ENCODE measurements around the gene FAM110A. TPM values are rescaled to one million over a fixed set of nuclear protein-coding genes. Genes with fewer than 3 reads are reported as not detected.
"Not testable (repeated sequence)": the region's sequence is repeated elsewhere in the genome, so short reads cannot be mapped to it uniquely, and the experiment has no call there.

FAM110A gene
- total RNA-seq = 10 to 100 TPM; 19.8 to 21.7 TPM
- 10 to 100 TPM in 1 of 2 donors, 1 to 10 TPM in 1; 8.1 to 15.4 TPM for polyA plus RNA-seq

DNA sequence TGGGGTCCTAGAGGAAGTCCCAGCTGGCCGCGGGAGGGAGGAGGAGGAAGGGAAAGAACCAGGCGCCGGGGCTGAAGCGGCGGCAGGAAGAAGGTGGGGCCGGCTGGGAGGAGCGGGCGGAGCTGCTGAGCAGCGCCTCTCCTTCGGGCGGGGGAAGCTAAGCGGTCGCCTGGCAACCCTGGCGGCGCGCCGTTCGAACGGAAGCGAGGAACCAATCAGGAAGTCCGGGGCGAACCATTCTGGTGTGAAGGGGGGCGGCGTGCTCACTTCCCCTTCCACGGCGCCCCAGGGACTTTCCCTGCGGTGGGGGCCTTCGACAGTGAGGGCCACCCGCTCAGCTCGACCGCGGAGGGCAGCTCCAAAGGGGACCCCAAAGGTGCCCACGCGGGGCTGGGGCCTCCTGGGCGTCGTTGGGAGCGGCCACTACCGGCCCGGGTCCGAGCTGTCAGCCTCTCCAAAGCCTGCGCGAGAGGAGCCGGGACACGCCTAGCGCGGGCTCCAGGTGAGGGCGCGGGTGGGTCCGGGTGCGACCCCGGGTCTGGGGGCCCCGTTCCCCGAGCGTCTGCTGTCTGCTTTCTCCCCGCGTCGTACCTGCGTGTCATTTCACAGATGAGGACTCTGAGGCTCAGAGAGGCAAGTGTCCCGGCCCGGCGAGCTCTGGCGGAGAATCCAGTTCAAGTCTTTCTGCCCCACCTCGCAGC is at the start of gene FAM110A:
Gene FAM110A (plus strand): TSS at position 266 of the 701 bp plus-strand sequence. CDS start 11,090 bp downstream, outside the sequence.
- peak; percentile 95 to 97 (median 95) for DNase-seq
- CTCF ChIA-PET (ENCODE audit: partially characterized antibody) = interaction anchor here (0.6 to 2.9 kb wide), 13 partner anchors 8 to 1269 kb away, joined by 3 to 20 read pairs (median 7); partner anchors contain the start of gene NSFL1C
- H3K4me3 ChIP-seq (ENCODE audit: low read length in 2 of 2) = peak within 1 kb of the TSS; percentile 81 to 83
- intact Hi-C loops (cut with micrococcal nuclease) = loop anchor here (1.0 to 5.0 kb wide), 3 partner anchors 11 to 291 kb away; partner anchors contain the start of genes CSNK2A1 and PSMF1
- no peaks in the 10 kb centered on the region for H3K27me3 Mint-ChIP-seq
- H3K9me3 Mint-ChIP-seq = no peaks in the 10 kb centered on the region
- peaks cover 39% of the 10 kb centered on the region for H3K4me1 ChIP-seq (ENCODE audit: insufficient read depth, low read length)
- no peaks in the 10 kb centered on the region for H3K9me3 ChIP-seq (ENCODE audit: control insufficient read depth in 1 of 2, low read length in 2 of 2)
- peak within 1 kb of the TSS; percentile 96 for H3K27ac ChIP-seq (ENCODE audit: low read depth, low read length)
- H3K4me1 Mint-ChIP-seq = peaks cover 31 to 53% (median 38%) of the 10 kb centered on the region in 4 donors
- peak within 1 kb of the TSS; percentile 85 to 96 (median 91) for H3K4me3 Mint-ChIP-seq
- H3K27me3 ChIP-seq (ENCODE audit: insufficient read depth, low read length) = no peaks in the 10 kb centered on the region
- POLR2A ChIA-PET (ENCODE audit: partially characterized antibody) = interaction anchor here (0.9 to 4.9 kb wide), 5 partner anchors 8 to 559 kb away, joined by 3 to 130 read pairs (median 4); partner anchors contain the start of genes CSNK2A1 and FKBP1A
- peak within 1 kb of the TSS; percentile 82 to 96 (median 95) for H3K27ac Mint-ChIP-seq
- H3K36me3 Mint-ChIP-seq = peaks cover 4 to 8% of the 10 kb centered on the region in 2 donors
- no peaks in the 10 kb centered on the region for H3K36me3 ChIP-seq (ENCODE audit: insufficient read depth, low read length)

DNA sequence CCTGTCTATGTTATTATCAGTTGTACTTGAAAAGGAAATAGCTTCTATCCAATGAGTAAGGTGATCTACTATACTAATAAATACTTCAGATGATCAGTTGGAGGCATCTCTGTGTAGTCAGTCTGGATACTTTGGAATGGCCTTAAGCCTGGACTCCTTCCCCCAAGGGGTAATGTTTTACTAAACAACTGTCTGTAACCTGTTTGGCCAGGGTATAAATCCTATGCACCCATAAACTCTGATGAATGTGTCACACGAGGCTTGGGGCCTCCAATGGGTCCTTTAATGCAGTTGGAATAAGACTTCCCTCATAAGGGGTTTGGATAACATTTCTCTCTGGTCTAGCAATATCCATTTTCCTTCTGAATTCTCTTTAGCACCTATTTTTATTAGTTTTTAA is 45.7 kb upstream of the FAM110A start:
- H3K27me3 ChIP-seq (ENCODE audit: insufficient read depth, low read length) = peaks cover 5% of the 10 kb centered on the region
- H3K36me3 Mint-ChIP-seq = peaks cover 0 to 5% of the 10 kb centered on the region in 2 donors
- H3K4me3 ChIP-seq (ENCODE audit: low read length in 2 of 2) = no peak overlapping the region
- no peak for DNase-seq
- CTCF ChIA-PET (ENCODE audit: partially characterized antibody) = no interaction called here
- intact Hi-C loops (cut with micrococcal nuclease) = no loop called here
- H3K36me3 ChIP-seq (ENCODE audit: insufficient read depth, low read length) = no peaks in the 10 kb centered on the region
- H3K4me1 ChIP-seq (ENCODE audit: insufficient read depth, low read length) = no peaks in the 10 kb centered on the region
- H3K9me3 ChIP-seq (ENCODE audit: control insufficient read depth in 1 of 2, low read length in 2 of 2) = no peaks in the 10 kb centered on the region
- H3K4me3 Mint-ChIP-seq = no peak overlapping the region
- no peak overlapping the region for H3K27ac Mint-ChIP-seq
- H3K9me3 Mint-ChIP-seq = peaks cover 0 to 55% (median 30%) of the 10 kb centered on the region in 8 donors
- no peaks in the 10 kb centered on the region for H3K4me1 Mint-ChIP-seq
- no peak overlapping the region for H3K27ac ChIP-seq (ENCODE audit: low read depth, low read length)
- peaks cover 28 to 30% of the 10 kb centered on the region in 2 donors for H3K27me3 Mint-ChIP-seq
- POLR2A ChIA-PET (ENCODE audit: partially characterized antibody) = no interaction called here

DNA sequence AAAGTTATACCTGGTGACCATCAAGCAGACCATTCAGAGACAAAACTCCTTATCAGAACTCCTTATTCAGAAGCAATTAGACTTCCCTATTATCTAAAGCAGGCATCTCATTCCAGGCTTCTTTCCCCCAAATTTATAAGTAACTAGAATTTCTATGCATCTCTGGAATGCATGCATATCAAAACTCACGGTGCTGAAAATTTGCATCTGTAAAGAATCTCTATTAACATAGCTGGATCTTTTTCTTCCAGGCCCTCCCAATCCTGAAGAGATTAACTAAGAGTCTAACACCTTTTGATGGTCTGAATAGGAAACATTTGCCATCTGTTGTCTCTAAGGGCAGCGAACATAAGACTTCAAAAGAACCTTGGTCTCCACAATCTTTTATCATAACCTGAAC is 42.5 kb upstream of the FAM110A start:
- POLR2A ChIA-PET (ENCODE audit: partially characterized antibody) = no interaction called here
- H3K36me3 ChIP-seq (ENCODE audit: insufficient read depth, low read length) = no peaks in the 10 kb centered on the region

GRCh38 chr20:792248-792647 is 41.3 kb upstream of the FAM110A start:
- Histone ChIP-seq H3K4me3 (ENCODE audit: low read length in 2 of 2) (no peak overlapping the region), H3K4me1 (ENCODE audit: insufficient read depth, low read length) (no peaks in the 10 kb centered on the region), H3K9me3 (ENCODE audit: control insufficient read depth in 1 of 2, low read length in 2 of 2) (no peaks in the 10 kb centered on the region), H3K36me3 (ENCODE audit: insufficient read depth, low read length) (no peaks in the 10 kb centered on the region), H3K27ac (ENCODE audit: low read depth, low read length) (no peak overlapping the region), H3K27me3 (ENCODE audit: insufficient read depth, low read length) (peaks cover 5% of the 10 kb centered on the region)
- DNase-seq = no peak
- H3K9me3 Mint-ChIP-seq = peaks cover 0 to 30% (median 10%) of the 10 kb centered on the region in 8 donors
- H3K36me3 Mint-ChIP-seq = no peaks in the 10 kb centered on the region
- ChIA-PET CTCF (ENCODE audit: partially characterized antibody) (no interaction called here), POLR2A (ENCODE audit: partially characterized antibody) (no interaction called here)
- no peak overlapping the region for H3K4me3 Mint-ChIP-seq
- H3K27me3 Mint-ChIP-seq = peaks cover 24 to 40% of the 10 kb centered on the region in 2 donors
- no peaks in the 10 kb centered on the region for H3K4me1 Mint-ChIP-seq
- intact Hi-C loops (cut with micrococcal nuclease) = no loop called here
- no peak overlapping the region for H3K27ac Mint-ChIP-seq

More for the DNA sequence above, 42.5 kb upstream of the FAM110A start:
- H3K4me1 ChIP-seq (ENCODE audit: insufficient read depth, low read length) = no peaks in the 10 kb centered on the region
- Mint-ChIP-seq H3K4me3 (no peak overlapping the region), H3K27me3 (peaks cover 33 to 47% of the 10 kb centered on the region in 2 donors), H3K36me3 (no peaks in the 10 kb centered on the region), H3K9me3 (peaks cover 0 to 34% (median 12%) of the 10 kb centered on the region in 8 donors), H3K4me1 (no peaks in the 10 kb centered on the region), H3K27ac (no peak overlapping the region)
- no peak overlapping the region for H3K4me3 ChIP-seq (ENCODE audit: low read length in 2 of 2)
- CTCF ChIA-PET (ENCODE audit: partially characterized antibody) = interaction anchor here (1.2 kb wide), 1 partner anchor 11 kb away, joined by 3 read pairs; no protein-coding TSS in a partner anchor
- no peaks in the 10 kb centered on the region for H3K9me3 ChIP-seq (ENCODE audit: control insufficient read depth in 1 of 2, low read length in 2 of 2)
- intact Hi-C loops (cut with micrococcal nuclease) = no loop called here
- H3K27ac ChIP-seq (ENCODE audit: low read depth, low read length) = no peak overlapping the region
- peaks cover 5% of the 10 kb centered on the region for H3K27me3 ChIP-seq (ENCODE audit: insufficient read depth, low read length)
- DNase-seq = no peak

DNA sequence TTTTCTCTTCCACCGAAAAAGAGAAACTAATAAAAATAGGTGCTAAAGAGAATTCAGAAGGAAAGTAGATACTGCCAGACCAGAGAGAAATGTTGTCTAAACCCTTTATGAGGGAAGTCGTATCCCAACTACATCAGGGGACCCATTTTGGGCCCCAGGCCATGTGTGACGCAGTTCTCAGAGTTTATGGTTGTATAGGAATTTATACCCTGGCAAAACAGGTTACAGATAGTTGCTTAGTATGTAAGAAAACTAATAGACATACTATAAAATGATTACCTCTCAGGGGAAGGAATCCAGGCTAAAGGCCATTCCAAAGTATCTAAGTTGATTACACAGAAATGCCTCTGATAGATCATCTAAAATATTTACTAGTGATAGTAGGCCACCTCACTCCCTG is 36.6 kb upstream of the FAM110A start:
- H3K27me3 Mint-ChIP-seq = peaks cover 18 to 38% of the 10 kb centered on the region in 2 donors
- intact Hi-C loops (cut with micrococcal nuclease) = no loop called here
- peaks cover 0 to 15% (median 4%) of the 10 kb centered on the region in 8 donors for H3K9me3 Mint-ChIP-seq
- no peak overlapping the region for H3K27ac ChIP-seq (ENCODE audit: low read depth, low read length)
- no peaks in the 10 kb centered on the region for H3K36me3 ChIP-seq (ENCODE audit: insufficient read depth, low read length)
- no peaks in the 10 kb centered on the region for H3K4me1 Mint-ChIP-seq
- no peaks in the 10 kb centered on the region for H3K9me3 ChIP-seq (ENCODE audit: control insufficient read depth in 1 of 2, low read length in 2 of 2)
- no peaks in the 10 kb centered on the region for H3K27me3 ChIP-seq (ENCODE audit: insufficient read depth, low read length)
- POLR2A ChIA-PET (ENCODE audit: partially characterized antibody) = no interaction called here
- H3K4me1 ChIP-seq (ENCODE audit: insufficient read depth, low read length) = no peaks in the 10 kb centered on the region
- no peak overlapping the region for H3K27ac Mint-ChIP-seq
- H3K4me3 Mint-ChIP-seq = no peak overlapping the region
- H3K36me3 Mint-ChIP-seq = no peaks in the 10 kb centered on the region
- CTCF ChIA-PET (ENCODE audit: partially characterized antibody) = no interaction called here
- no peak for DNase-seq
- H3K4me3 ChIP-seq (ENCODE audit: low read length in 2 of 2) = no peak overlapping the region

DNA sequence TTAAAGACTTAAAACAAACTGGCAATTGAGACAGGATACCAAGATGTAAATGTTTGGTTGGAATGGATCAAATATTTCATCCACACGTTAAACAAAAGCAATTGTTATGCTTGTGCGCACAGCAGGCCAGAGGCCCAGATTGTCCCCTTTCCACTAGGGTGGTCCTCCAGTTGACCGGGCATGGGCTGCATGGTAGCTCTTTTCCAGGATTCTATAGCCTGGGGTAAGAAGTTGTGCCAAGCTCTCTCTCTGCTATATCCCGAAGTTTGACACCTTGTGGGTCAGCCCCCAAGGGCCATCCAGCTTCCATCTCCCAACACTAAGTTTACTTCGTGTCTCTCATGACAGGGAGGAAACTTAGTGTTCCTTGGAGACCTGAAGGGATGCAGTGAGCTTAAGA is 34.8 kb upstream of the FAM110A start:
- H3K27ac ChIP-seq (ENCODE audit: low read depth, low read length); H3K9me3 Mint-ChIP-seq; H3K27me3 ChIP-seq (ENCODE audit: insufficient read depth, low read length); POLR2A ChIA-PET (ENCODE audit: partially characterized antibody); H3K9me3 ChIP-seq (ENCODE audit: control insufficient read depth in 1 of 2, low read length in 2 of 2); H3K4me3 ChIP-seq (ENCODE audit: low read length in 2 of 2); H3K4me3 Mint-ChIP-seq; CTCF ChIA-PET (ENCODE audit: partially characterized antibody); H3K36me3 Mint-ChIP-seq; intact Hi-C loops (cut with micrococcal nuclease); H3K4me1 Mint-ChIP-seq; H3K27ac Mint-ChIP-seq; H3K36me3 ChIP-seq (ENCODE audit: insufficient read depth, low read length); H3K4me1 ChIP-seq (ENCODE audit: insufficient read depth, low read length); DNase-seq: not testable (repeated sequence)
- H3K27me3 Mint-ChIP-seq = peaks cover 15 to 34% of the 10 kb centered on the region in 2 donors

GRCh38 chr20:800026-800425 is 33.5 kb upstream of the FAM110A start:
- H3K36me3 ChIP-seq (ENCODE audit: insufficient read depth, low read length); DNase-seq; H3K9me3 ChIP-seq (ENCODE audit: control insufficient read depth in 1 of 2, low read length in 2 of 2); H3K4me1 ChIP-seq (ENCODE audit: insufficient read depth, low read length); H3K4me3 ChIP-seq (ENCODE audit: low read length in 2 of 2); H3K4me1 Mint-ChIP-seq; H3K27me3 ChIP-seq (ENCODE audit: insufficient read depth, low read length); POLR2A ChIA-PET (ENCODE audit: partially characterized antibody); CTCF ChIA-PET (ENCODE audit: partially characterized antibody); H3K27ac Mint-ChIP-seq; H3K9me3 Mint-ChIP-seq; H3K4me3 Mint-ChIP-seq; intact Hi-C loops (cut with micrococcal nuclease); H3K36me3 Mint-ChIP-seq; H3K27ac ChIP-seq (ENCODE audit: low read depth, low read length): not testable (repeated sequence)
- H3K27me3 Mint-ChIP-seq = peaks cover 12 to 26% of the 10 kb centered on the region in 2 donors

Data from CD4-positive, alpha-beta memory T cell (primary cell).